HG03025 (cell line): Measurements from ENCODE around the gene GRIN1.
A peak's percentile ranks its signal among the peaks of the same experiment; 100 is the strongest.

Experiments
- ATAC-seq: cut with Tn5 transposase; IDR thresholded peaks from one replicate; pipeline ENCODE4 v1.9.1; 2021; ENCODE audit warnings: mild to moderate bottlenecking, moderate library complexity; ENCODE audit not compliant: unreplicated experiment, low FRiP score

Gene GRIN1

DNA sequence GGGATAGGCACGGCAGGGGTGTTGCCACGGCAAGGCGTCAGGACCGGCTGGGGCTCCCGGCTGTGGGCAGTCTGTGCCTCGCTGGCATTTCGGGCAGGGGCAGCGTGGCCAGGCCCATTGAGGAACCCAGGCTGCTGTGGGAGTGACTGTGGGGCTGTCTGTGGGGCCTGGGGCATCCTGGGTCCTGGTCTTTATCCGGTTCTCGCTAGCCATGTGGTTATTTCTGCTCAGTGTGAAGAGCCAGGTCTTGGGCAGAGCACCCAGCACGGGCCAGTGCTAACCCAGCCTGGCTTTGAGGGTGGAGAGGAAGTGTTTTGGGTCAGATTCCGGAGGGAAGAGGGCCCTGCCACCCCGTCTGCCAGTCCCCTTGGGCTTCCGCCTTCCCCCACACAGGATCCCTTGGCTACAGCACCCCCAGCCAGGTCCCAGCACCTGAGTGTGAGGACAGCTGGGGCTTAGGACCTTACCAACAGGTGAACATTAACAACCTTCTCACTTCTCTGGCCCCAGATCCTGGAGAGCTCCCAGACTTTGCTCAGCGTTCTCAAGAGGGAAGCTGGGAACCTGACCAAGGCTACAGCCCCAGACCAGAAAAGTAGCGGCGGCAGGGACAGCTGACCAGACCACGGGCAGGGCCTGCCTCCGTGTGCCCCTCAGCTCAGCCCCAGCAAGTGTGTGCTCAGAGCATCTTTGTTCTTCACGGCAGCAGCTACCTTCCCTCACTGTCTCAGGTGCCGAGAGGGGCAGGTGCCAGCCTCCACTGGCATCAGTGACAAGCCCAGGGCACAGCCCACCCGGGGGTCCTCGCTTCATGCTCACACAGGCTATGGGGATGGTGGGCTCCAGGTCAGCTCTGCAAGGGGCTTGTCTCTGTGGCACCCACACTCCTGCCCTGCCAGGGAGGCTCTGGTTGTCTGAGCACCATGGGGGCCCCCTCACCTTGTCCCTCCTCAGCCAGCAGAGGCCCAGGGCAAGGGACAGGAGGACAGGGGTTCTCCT, 50.6 kb downstream of the GRIN1 start:
- ATAC-seq, result no peak

DNA sequence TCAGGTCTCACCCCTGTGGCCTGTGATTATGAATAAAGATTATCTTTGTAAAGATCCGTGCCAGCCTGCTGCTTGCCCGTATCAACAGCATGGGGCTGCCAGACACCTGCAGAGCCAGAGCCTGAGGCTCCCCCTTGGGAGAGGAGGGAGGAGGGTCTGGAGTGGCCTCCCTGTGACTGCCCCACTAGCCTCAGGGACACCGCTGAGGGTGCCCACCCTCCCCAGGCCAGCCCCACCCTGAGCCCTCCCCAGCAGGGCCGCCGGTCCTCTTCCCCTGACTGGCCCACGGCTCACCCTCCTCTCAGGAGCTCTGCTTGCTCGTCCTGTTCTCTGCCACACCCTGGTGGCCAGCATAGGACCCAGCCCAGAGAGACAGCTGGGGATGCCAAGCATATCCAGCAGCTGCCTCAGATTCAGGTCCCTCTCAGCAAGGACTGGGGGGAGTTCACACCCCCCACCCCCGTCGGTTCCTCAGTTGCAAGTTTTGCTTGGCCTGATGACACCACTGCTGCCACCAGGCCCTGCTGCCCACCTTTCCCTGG, 51.4 kb downstream of the GRIN1 start:
- no peak for ATAC-seq

DNA sequence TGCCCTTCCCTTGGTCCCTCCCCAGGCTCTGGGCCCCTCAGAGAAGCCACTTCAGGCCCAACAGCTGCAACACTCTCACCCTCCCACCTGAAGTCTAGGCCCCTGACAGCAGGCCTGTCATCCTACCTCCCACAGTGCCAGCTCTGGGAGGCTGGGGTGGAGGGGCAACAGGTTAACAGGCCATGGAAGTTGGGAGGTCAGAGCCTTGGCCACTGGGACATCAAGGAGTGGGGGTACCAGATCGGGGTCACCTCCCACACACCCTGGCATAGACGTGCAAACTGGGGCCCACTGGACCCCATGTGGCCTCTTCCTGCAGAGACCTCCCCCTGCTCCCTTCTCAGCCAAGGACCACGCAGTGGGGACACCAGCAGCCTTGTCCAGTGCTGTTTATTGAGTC, 52.3 kb downstream of the GRIN1 start:
- no peak for ATAC-seq

- ATAC-seq, result no peak
Measured at GRCh38 chr9:137191691-137192447, 52.9 kb downstream of the GRIN1 start.

- ATAC-seq, result no peak
Measured at GRCh38 chr9:137192448-137192780, 53.5 kb downstream of the GRIN1 start.

DNA sequence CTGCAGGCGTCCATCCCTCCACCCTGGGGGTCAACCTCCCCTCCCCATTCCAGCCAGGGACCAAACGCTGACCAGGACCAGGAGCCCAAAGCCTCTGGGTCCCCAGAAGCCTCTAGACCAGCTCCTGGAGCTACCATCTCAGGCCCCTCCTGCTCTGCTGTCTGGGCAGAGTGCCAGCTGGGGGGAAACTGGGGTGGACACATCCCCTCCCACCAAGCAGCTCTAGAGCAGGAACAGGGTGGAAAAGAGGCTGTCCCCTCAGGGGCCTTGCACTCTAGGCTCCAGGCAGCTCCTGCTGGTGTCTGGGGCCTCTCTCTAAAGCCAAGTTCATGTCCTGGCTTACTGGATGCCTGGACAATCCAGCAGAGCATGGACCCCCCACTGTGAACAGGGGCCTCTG, 53.9 kb downstream of the GRIN1 start:
- ATAC-seq, result no peak

- no peak for ATAC-seq
Measured at GRCh38 chr9:137193771-137194170, 54.8 kb downstream of the GRIN1 start.

- no peak for ATAC-seq
Measured at GRCh38 chr9:137194388-137194787, 55.4 kb downstream of the GRIN1 start.

DNA sequence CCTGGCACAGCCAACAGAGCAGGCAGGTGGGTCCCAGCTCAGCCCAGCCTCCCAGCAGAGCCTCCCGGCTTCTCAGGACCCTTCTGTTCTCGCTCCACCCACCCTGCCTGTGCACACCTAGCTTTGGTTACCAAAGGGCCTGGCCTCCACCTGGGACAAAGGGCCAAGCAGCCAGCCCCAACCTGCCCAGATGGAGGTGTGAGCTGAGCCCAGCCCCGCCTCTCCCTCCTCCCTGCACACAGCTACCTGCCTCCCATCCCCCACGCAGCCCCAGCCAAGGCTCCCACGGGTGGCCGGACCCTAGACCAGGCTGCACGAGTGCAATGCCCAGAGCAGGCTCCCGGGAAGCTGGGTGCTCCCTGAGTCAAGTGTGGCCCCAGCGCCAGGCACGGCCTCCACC, 56.0 kb downstream of the GRIN1 start:
- ATAC-seq, result no peak

GRCh38 chr9:137195525-137196220, 56.7 kb downstream of the GRIN1 start:
- no peak for ATAC-seq

- ATAC-seq, result no peak
Measured at GRCh38 chr9:137198051-137198901, 59.3 kb downstream of the GRIN1 start.

- ATAC-seq, result no peak
Measured at GRCh38 chr9:137198902-137199283, 59.9 kb downstream of the GRIN1 start.

- ATAC-seq, result no peak
Measured at GRCh38 chr9:137199411-137200121, 60.6 kb downstream of the GRIN1 start.

- peak; percentile 73 for ATAC-seq
Measured at GRCh38 chr9:137200311-137201204, 61.6 kb downstream of the GRIN1 start, which contains the start of gene TPRN. Gene TPRN (minus strand): TSS chr9:137200741. CDS start chr9:137200711, 30 bp downstream.

DNA sequence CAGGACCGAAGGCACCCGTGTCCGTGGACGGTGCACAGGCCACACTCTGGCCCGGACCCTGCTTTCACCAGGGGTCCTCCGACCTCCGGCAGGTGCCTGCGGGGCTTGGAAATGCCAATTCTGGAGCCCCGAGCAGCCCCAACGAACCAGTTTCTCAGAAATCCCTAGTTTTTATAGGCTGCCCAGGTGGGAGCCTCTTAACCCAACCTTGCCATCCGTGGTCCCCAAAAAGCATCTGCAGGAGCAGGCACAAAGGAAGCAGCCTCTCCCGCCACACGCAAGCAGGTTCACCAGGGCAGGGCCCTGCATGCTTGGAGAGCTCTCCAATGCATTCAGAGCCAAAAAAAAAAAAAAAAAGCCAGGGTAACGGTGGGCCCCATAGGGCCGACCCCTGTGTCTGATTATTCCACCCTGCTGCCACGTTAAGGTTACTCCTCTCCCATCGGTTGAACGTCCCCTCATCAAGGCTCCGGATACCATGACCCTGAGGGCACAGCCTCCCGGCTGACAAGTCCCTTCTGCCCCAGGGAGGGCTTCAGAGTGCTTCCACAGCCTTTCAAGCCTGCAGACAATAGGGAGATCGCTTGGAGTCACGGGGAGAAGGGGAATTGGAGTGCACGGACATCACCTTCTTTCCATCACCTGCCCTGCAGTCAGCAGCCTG, 62.4 kb downstream of the GRIN1 start:
- no peak for ATAC-seq

- no peak for ATAC-seq
Measured at GRCh38 chr9:137202966-137203365, 64.0 kb downstream of the GRIN1 start.

- no peak for ATAC-seq
Measured at GRCh38 chr9:137204731-137205125, 65.8 kb downstream of the GRIN1 start.
